Activated CD4-positive, alpha-beta memory T cell treated with anti-CD3 and anti-CD28 coated beads for 36 hours (primary cell): ENCODE data around the gene PLCB1. TPM values are rescaled to one million over a fixed set of nuclear protein-coding genes. Genes with fewer than 3 reads are reported as not detected.

ENCODE experiments used
- CTCF ChIA-PET: fragments of 350-600 bp; sonication (Branson Sonifier 250); formaldehyde crosslinking; loops from one replicate; lab custom pipeline; 2021; ENCODE audit warnings: antibody characterized with exemption, inconsistent platforms; lab: Charles Lee
- POLR2A ChIA-PET: fragments of 350-600 bp; sonication (Branson Sonifier 250); formaldehyde crosslinking; loops from one replicate; lab custom pipeline; 2021; ENCODE audit warnings: antibody characterized with exemption; lab: Charles Lee
- DNase-seq: peaks from one replicate; pipeline ENCODE4 v3.0.0-alpha.2; 2020
- H3K27ac Mint-ChIP-seq: one replicate; pipeline ENCODE4 v1.8.0; 2021; ENCODE audit warnings: mixed read lengths
- H3K27me3 Mint-ChIP-seq: one replicate; pipeline ENCODE4 v1.8.0; 2021; ENCODE audit warnings: mixed read lengths
- H3K36me3 Mint-ChIP-seq: one replicate; pipeline ENCODE4 v1.8.0; 2021; ENCODE audit warnings: mixed read lengths
- H3K4me1 Mint-ChIP-seq: one replicate; pipeline ENCODE4 v1.8.0; 2021; ENCODE audit warnings: low read depth, mixed read lengths
- H3K4me3 Mint-ChIP-seq: one replicate; pipeline ENCODE4 v1.8.0; 2021; ENCODE audit warnings: mild to moderate bottlenecking, mixed read lengths
- H3K9me3 Mint-ChIP-seq: one replicate; pipeline ENCODE4 v1.8.0; 2021; ENCODE audit warnings: mixed read lengths
- intact Hi-C: fragments of 100-400 bp; cut with micrococcal nuclease; formaldehyde crosslinking; loops from one replicate; pipeline ENCODE4 v1.15.1; 2023
- total RNA-seq, 2 experiments: library from RNA; stranded (reverse); gene quantifications; one replicate each; pipeline ENCODE4 v1.2.3, GENCODE V29; 2021

The PLCB1 gene
- total RNA-seq, 2 experiments from 2014 or later: 3.9 to 4.0 TPM

GRCh38 chr20:8399947-8400346 is 267.9 kb downstream of the PLCB1 start:
- no peak for DNase-seq
- Mint-ChIP-seq H3K4me3 (no peak overlapping the region), H3K36me3 (no peaks in the 10 kb centered on the region), H3K4me1 (peaks cover 4% of the 10 kb centered on the region), H3K27ac (no peak overlapping the region), H3K27me3 (peaks cover 1% of the 10 kb centered on the region), H3K9me3 (no peaks in the 10 kb centered on the region)
- CTCF ChIA-PET: interaction anchor here (0.6 kb wide), 1 partner anchor 12 kb away, joined by 3 read pairs; no protein-coding TSS in a partner anchor
- POLR2A ChIA-PET: no interaction called here
- intact Hi-C loops: loop anchor here (1.0 kb wide), 1 partner anchor 54 kb away; no protein-coding TSS in a partner anchor

- Mint-ChIP-seq H3K4me1 (peaks cover 4% of the 10 kb centered on the region), H3K27ac (no peak overlapping the region), H3K9me3 (no peaks in the 10 kb centered on the region), H3K4me3 (no peak overlapping the region), H3K36me3 (no peaks in the 10 kb centered on the region), H3K27me3 (peaks cover 1% of the 10 kb centered on the region)
- ChIA-PET CTCF (interaction anchor here (1.8 kb wide), 1 partner anchor 321 kb away, joined by 9 read pairs; no protein-coding TSS in a partner anchor), POLR2A (no interaction called here)
- intact Hi-C loops: loop anchor here (1.0 kb wide), 1 partner anchor 54 kb away; no protein-coding TSS in a partner anchor
- DNase-seq: no peak
These were observed 268.4 kb downstream of the PLCB1 start for GRCh38 chr20:8400486-8400885.

GRCh38 chr20:8401556-8401955 is 269.5 kb downstream of the PLCB1 start:
- no peaks in the 10 kb centered on the region for H3K36me3 Mint-ChIP-seq
- POLR2A ChIA-PET: interaction anchor here (0.5 kb wide), 1 partner anchor 32 kb away, joined by 3 read pairs; no protein-coding TSS in a partner anchor
- DNase-seq: no peak
- H3K27ac Mint-ChIP-seq: no peak overlapping the region
- H3K4me3 Mint-ChIP-seq: no peak overlapping the region
- H3K9me3 Mint-ChIP-seq: no peaks in the 10 kb centered on the region
- H3K4me1 Mint-ChIP-seq: peaks cover 4% of the 10 kb centered on the region
- intact Hi-C loops: no loop called here
- H3K27me3 Mint-ChIP-seq: peaks cover 1% of the 10 kb centered on the region
- CTCF ChIA-PET: interaction anchor here (1.2 to 1.8 kb wide), 3 partner anchors 12 to 465 kb away, joined by 3 to 9 read pairs (median 3); no protein-coding TSS in a partner anchor

GRCh38 chr20:8402798-8403197 is 270.7 kb downstream of the PLCB1 start:
- Mint-ChIP-seq H3K27me3 (peaks cover 1% of the 10 kb centered on the region), H3K27ac (no peak overlapping the region), H3K36me3 (no peaks in the 10 kb centered on the region), H3K4me3 (no peak overlapping the region), H3K9me3 (no peaks in the 10 kb centered on the region), H3K4me1 (peaks cover 4% of the 10 kb centered on the region)
- CTCF ChIA-PET: no interaction called here
- intact Hi-C loops: no loop called here
- DNase-seq: no peak
- POLR2A ChIA-PET: no interaction called here

GRCh38 chr20:8404912-8405635 is 273.0 kb downstream of the PLCB1 start:
- CTCF ChIA-PET: interaction anchor here (0.6 to 3.0 kb wide), 4 partner anchors 14 to 99 kb away, joined by 3 to 16 read pairs (median 6); no protein-coding TSS in a partner anchor
- Mint-ChIP-seq H3K9me3 (no peaks in the 10 kb centered on the region), H3K36me3 (no peaks in the 10 kb centered on the region), H3K4me3 (no peak overlapping the region), H3K4me1 (peaks cover under 1% of the 10 kb centered on the region), H3K27ac (no peak overlapping the region), H3K27me3 (peaks cover 3% of the 10 kb centered on the region)
- POLR2A ChIA-PET: no interaction called here
- no peak for DNase-seq
- intact Hi-C loops: no loop called here

- Mint-ChIP-seq H3K9me3 (no peaks in the 10 kb centered on the region), H3K27me3 (peaks cover 2% of the 10 kb centered on the region), H3K27ac (no peak overlapping the region), H3K4me1 (no peaks in the 10 kb centered on the region), H3K36me3 (no peaks in the 10 kb centered on the region), H3K4me3 (no peak overlapping the region)
- ChIA-PET CTCF (interaction anchor here (2.6 to 3.0 kb wide), 2 partner anchors 16 to 18 kb away, joined by 9 to 16 read pairs; no protein-coding TSS in a partner anchor), POLR2A (no interaction called here)
- intact Hi-C loops: no loop called here
- no peak for DNase-seq
These were observed 274.3 kb downstream of the PLCB1 start for GRCh38 chr20:8406391-8406790.

- no peak for DNase-seq
- Mint-ChIP-seq H3K36me3 (no peaks in the 10 kb centered on the region), H3K27ac (no peak overlapping the region), H3K4me1 (no peaks in the 10 kb centered on the region), H3K9me3 (no peaks in the 10 kb centered on the region), H3K4me3 (no peak overlapping the region), H3K27me3 (peaks cover 2% of the 10 kb centered on the region)
- CTCF ChIA-PET: interaction anchor here (0.6 to 0.7 kb wide), 2 partner anchors 79 to 156 kb away, joined by 3 read pairs; no protein-coding TSS in a partner anchor
- intact Hi-C loops: no loop called here
- POLR2A ChIA-PET: no interaction called here
These were observed 276.7 kb downstream of the PLCB1 start for GRCh38 chr20:8408587-8409307.

- no peaks in the 10 kb centered on the region for H3K4me1 Mint-ChIP-seq
- no peaks in the 10 kb centered on the region for H3K36me3 Mint-ChIP-seq
- H3K27ac Mint-ChIP-seq: no peak overlapping the region
- peaks cover 2% of the 10 kb centered on the region for H3K27me3 Mint-ChIP-seq
- CTCF ChIA-PET: no interaction called here
- DNase-seq: no peak
- intact Hi-C loops: no loop called here
- H3K4me3 Mint-ChIP-seq: no peak overlapping the region
- POLR2A ChIA-PET: no interaction called here
- no peaks in the 10 kb centered on the region for H3K9me3 Mint-ChIP-seq
These were observed 281.6 kb downstream of the PLCB1 start for GRCh38 chr20:8413691-8414090.

GRCh38 chr20:8414586-8415274 is 282.7 kb downstream of the PLCB1 start:
- no peak overlapping the region for H3K27ac Mint-ChIP-seq
- H3K9me3 Mint-ChIP-seq: no peaks in the 10 kb centered on the region
- H3K4me1 Mint-ChIP-seq: no peaks in the 10 kb centered on the region
- H3K27me3 Mint-ChIP-seq: peaks cover 2% of the 10 kb centered on the region
- intact Hi-C loops: no loop called here
- no peak overlapping the region for H3K4me3 Mint-ChIP-seq
- POLR2A ChIA-PET: no interaction called here
- no peak for DNase-seq
- CTCF ChIA-PET: no interaction called here
- no peaks in the 10 kb centered on the region for H3K36me3 Mint-ChIP-seq

GRCh38 chr20:8421981-8422380 is 289.9 kb downstream of the PLCB1 start:
- no peak overlapping the region for H3K27ac Mint-ChIP-seq
- no peaks in the 10 kb centered on the region for H3K9me3 Mint-ChIP-seq
- H3K4me3 Mint-ChIP-seq: no peak overlapping the region
- ChIA-PET POLR2A (no interaction called here), CTCF (no interaction called here)
- H3K36me3 Mint-ChIP-seq: no peaks in the 10 kb centered on the region
- intact Hi-C loops: no loop called here
- H3K4me1 Mint-ChIP-seq: no peaks in the 10 kb centered on the region
- no peaks in the 10 kb centered on the region for H3K27me3 Mint-ChIP-seq
- DNase-seq: no peak

GRCh38 chr20:8423482-8423881 is 291.4 kb downstream of the PLCB1 start:
- no peaks in the 10 kb centered on the region for H3K36me3 Mint-ChIP-seq

GRCh38 chr20:8424010-8424409 is 291.9 kb downstream of the PLCB1 start:
- peaks cover 3% of the 10 kb centered on the region for H3K4me1 Mint-ChIP-seq
- intact Hi-C loops: no loop called here
- ChIA-PET POLR2A (no interaction called here), CTCF (no interaction called here)
- DNase-seq: no peak
- H3K27me3 Mint-ChIP-seq: no peaks in the 10 kb centered on the region
- no peaks in the 10 kb centered on the region for H3K36me3 Mint-ChIP-seq
- no peak overlapping the region for H3K27ac Mint-ChIP-seq
- H3K9me3 Mint-ChIP-seq: no peaks in the 10 kb centered on the region
- H3K4me3 Mint-ChIP-seq: no peak overlapping the region

More at GRCh38 chr20:8423482-8423881, 291.4 kb downstream of the PLCB1 start:
- H3K4me1 Mint-ChIP-seq: no peaks in the 10 kb centered on the region
- no peak overlapping the region for H3K27ac Mint-ChIP-seq
- intact Hi-C loops: no loop called here
- POLR2A ChIA-PET: no interaction called here
- CTCF ChIA-PET: no interaction called here
- no peaks in the 10 kb centered on the region for H3K27me3 Mint-ChIP-seq
- no peak for DNase-seq
- no peak overlapping the region for H3K4me3 Mint-ChIP-seq
- no peaks in the 10 kb centered on the region for H3K9me3 Mint-ChIP-seq
